ENCODE data around the gene CAPZA2.

GRCh38 chr7:116876664-116877442 lies 14.5 kb downstream of the CAPZA2 start:
- TF ChIP-seq CTCF (IDR thresholded peaks at IDR 0.05) (no peak), POLR2A (IDR thresholded peaks at IDR 0.05) (no peak)
